ENCODE measurements around the gene TBX15.

GRCh38 chr1:118918940-118919259 lies 69.2 kb downstream of the TBX15 start:
- TF ChIP-seq CTCF (IDR thresholded peaks at IDR 0.05; ENCODE audit: insufficient read depth, low read depth, low read length) = no peak
- TF ChIP-seq EZH2 (IDR thresholded peaks at IDR 0.05; ENCODE audit: insufficient read depth, low read length) = no peak

Measured in astrocyte (in vitro differentiated cells and primary cell).